ENCODE measurements around the gene STIM2.

Gene STIM2

GRCh38 chr4:26842911-26843310 lies 17.7 kb upstream of the STIM2 start:
- ChIA-PET CTCF (no interaction called here), POLR2A (ENCODE audit: low non-redundant PET) (no interaction called here)
- H3K27ac ChIP-seq = no peak overlapping the region
- DNase-seq (ENCODE audit: low spot score) = no peak
- no peak for TF ChIP-seq CTCF (conservative IDR thresholded peaks at IDR 0.05; ENCODE audit: low read depth)

- no peak for DNase-seq (ENCODE audit: low spot score)
- H3K27ac ChIP-seq = no peak overlapping the region
- ChIA-PET CTCF (no interaction called here), POLR2A (ENCODE audit: low non-redundant PET) (no interaction called here)
- no peak for TF ChIP-seq CTCF (conservative IDR thresholded peaks at IDR 0.05; ENCODE audit: low read depth)
Measured at GRCh38 chr4:26850528-26850927, 10.1 kb upstream of the STIM2 start.

- CTCF ChIA-PET = interaction anchor here (0.6 kb wide), 1 partner anchor 822 kb away, joined by 3 read pairs; no protein-coding TSS in a partner anchor
- POLR2A ChIA-PET (ENCODE audit: low non-redundant PET) = no interaction called here
- DNase-seq (ENCODE audit: low spot score) = no peak
- no peak for TF ChIP-seq CTCF (conservative IDR thresholded peaks at IDR 0.05; ENCODE audit: low read depth)
- no peak overlapping the region for H3K27ac ChIP-seq
Measured at GRCh38 chr4:26851129-26851528, 9.5 kb upstream of the STIM2 start.

- DNase-seq (ENCODE audit: low spot score) = no peak
- H3K27ac ChIP-seq = no peak overlapping the region
- no peak for TF ChIP-seq CTCF (conservative IDR thresholded peaks at IDR 0.05; ENCODE audit: low read depth)
- POLR2A ChIA-PET (ENCODE audit: low non-redundant PET) = no interaction called here
- CTCF ChIA-PET = no interaction called here
Measured at GRCh38 chr4:26854701-26855100, 5.9 kb upstream of the STIM2 start.

GRCh38 chr4:26856906-26857277 lies 3.7 kb upstream of the STIM2 start:
- ChIA-PET CTCF (interaction anchor here (0.6 kb wide), 1 partner anchor 165 kb away, joined by 3 read pairs; no protein-coding TSS in a partner anchor), POLR2A (ENCODE audit: low non-redundant PET) (interaction anchor here (0.6 kb wide), 2 partner anchors 77 to 684 kb away, joined by 4 read pairs; no protein-coding TSS in a partner anchor)
- TF ChIP-seq CTCF (conservative IDR thresholded peaks at IDR 0.05; ENCODE audit: low read depth) = no peak
- H3K27ac ChIP-seq = peak overlapping the region; percentile 77
- no peak for DNase-seq (ENCODE audit: low spot score)

GRCh38 chr4:26857278-26858034 lies 3.2 kb upstream of the STIM2 start:
- H3K27ac ChIP-seq = peak overlapping the region; percentile 77
- ChIA-PET POLR2A (ENCODE audit: low non-redundant PET) (interaction anchor here (0.6 kb wide), 2 partner anchors 77 to 684 kb away, joined by 4 read pairs; no protein-coding TSS in a partner anchor), CTCF (interaction anchor here (0.6 to 0.7 kb wide), 2 partner anchors 164 to 171 kb away, joined by 3 read pairs; no protein-coding TSS in a partner anchor)
- no peak for TF ChIP-seq CTCF (conservative IDR thresholded peaks at IDR 0.05; ENCODE audit: low read depth)
- peak; percentile 80 for DNase-seq (ENCODE audit: low spot score)

Data from RWPE1 (cell line).